T1000 (cell line): ENCODE measurements around the gene SPDYC.

Experiments used
- DNase-seq: peaks from one replicate; lab custom pipeline; 2025; ENCODE audit warnings: mixed read lengths; lab: John Stamatoyannopoulos, UW

Gene SPDYC

GRCh38 chr11:65206901-65207300 is 36.9 kb downstream of the SPDYC start:
- no peak for DNase-seq

DNA sequence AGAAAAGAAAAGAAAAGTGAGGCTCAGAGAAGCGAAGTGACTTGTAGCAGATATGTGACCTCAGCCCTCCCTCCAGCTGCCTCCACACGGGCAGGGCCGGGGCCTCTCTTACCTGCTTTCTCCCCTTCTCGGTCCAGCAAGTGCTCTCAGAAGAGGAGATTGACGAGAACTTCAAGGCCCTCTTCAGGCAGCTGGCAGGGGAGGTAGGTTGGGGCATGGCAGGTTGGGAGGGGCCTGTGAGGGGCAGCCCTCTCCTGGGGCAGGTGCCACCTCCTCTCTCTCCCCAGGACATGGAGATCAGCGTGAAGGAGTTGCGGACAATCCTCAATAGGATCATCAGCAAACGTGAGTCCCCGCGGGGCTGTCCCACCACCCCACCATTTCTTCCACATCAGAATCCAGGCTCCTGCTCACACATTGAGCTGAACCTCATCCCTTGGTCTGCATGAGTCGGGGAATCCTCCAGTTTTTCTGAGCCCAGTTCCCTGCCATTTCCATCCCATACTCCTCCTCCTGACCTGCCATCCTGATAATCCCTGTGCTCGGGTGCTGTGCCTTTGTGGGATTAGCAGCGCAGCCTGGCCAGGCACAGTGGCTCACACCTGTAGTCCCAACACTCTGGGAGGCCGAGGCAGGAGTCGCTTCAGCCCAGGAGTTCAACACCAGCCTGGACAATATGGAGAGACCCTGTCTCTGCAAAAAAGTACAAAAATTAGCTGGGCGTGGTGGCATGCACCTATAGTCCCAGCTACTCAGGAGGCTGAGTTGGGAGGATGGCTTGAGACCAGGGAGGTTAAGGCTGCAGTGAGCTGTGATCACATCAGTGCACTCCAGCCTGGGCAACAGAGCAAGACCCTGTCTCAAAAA is 38.1 kb downstream of the SPDYC start:
- no peak for DNase-seq

DNA sequence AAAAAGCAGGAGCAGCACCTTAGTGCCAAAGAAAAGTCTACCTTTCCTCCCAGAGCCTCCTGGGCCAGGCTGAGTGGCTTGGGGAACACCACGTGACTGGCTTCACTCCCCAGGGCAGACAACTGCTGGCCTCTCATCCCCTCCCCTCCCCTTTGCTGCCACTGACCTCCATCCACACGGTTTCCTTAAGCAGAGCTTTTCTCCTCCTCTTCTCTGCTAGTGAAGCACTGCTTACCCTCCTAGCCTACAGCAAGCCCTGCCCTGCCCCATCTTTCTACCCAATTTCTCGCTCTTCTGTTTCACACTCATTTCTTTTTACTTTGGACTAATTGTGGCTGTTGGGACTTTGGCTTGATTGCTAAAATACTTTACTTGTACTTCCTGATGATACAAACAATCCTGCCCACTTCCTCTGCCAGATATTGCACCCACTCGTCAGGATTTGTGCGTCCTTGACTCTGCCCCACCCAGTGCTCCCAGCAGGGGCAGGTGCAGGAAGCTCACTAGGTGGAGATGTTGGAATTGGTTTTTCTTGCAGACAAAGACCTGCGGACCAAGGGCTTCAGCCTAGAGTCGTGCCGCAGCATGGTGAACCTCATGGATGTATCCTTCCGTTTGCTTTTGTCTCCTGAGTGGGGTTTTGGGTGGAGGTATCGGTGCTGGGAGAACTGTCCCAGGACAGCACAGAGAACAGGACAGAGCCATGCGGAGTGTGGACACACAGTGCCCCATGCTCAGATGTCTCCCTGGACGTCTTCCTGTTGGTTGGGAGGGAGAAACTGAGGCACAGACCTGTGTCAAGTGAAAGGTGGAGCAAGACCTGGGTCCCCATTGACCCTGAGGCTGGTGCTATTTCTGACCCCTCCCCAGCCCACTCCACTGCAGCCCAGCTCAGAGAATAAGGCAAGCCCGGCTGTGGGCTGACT is 39.0 kb downstream of the SPDYC start:
- no peak for DNase-seq

GRCh38 chr11:65209711-65210360 is 39.8 kb downstream of the SPDYC start:
- no peak for DNase-seq

GRCh38 chr11:65210361-65210731 is 40.3 kb downstream of the SPDYC start:
- DNase-seq, result no peak

- no peak for DNase-seq
Measured at GRCh38 chr11:65210748-65211147, 40.7 kb downstream of the SPDYC start.

DNA sequence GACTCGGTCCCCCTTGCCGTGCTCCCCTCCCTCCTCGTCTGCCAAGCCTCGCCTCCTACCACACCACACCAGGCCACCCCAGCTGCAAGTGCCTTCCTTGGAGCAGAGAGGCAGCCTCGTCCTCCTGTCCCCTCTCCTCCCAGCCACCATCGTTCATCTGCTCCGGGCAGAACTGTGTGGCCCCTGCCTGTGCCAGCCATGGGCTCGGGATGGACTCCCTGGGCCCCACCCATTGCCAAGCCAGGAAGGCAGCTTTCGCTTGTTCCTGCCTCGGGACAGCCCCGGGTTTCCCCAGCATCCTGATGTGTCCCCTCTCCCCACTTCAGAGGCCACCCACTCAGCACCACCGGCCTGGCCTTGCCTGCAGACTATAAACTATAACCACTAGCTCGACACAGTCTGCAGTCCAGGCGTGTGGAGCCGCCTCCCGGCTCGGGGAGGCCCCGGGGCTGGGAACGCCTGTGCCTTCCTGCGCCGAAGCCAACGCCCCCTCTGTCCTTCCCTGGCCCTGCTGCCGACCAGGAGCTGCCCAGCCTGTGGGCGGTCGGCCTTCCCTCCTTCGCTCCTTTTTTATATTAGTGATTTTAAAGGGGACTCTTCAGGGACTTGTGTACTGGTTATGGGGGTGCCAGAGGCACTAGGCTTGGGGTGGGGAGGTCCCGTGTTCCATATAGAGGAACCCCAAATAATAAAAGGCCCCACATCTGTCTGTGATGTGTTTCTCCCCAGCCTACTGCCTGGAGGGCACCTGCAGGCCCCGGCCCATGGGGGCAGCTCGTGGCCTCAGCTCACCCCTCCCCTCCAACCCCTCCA is 41.5 kb downstream of the SPDYC start:
- no peak for DNase-seq

DNA sequence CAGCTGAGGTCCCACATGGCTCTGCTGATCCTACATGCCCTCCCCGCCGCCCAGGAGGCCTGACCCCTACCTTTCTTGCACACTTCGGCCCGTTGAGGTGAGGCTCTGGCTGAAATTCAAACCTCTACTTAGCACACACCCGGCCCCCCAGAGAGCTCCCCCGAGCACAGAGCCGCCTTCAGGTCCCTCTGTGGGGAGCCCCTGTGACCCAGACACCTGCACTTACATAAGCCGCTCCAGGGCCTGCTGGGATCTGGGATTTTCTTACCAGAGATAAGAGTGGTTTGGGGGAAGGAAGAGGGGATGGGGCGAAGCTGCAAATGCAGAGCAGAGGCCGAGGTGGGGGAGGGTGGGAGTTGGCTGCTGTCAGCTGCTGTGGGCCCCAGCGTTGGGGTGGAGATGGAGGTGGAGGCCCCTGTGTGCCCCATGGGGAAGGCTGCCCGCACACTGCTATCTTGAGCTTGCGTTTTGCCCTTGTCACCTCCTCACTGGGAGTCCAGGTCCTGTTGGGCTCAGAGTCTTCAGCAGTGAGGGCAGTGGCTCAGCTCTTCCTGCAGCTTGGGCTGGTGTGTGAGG is 42.3 kb downstream of the SPDYC start:
- no peak for DNase-seq

DNA sequence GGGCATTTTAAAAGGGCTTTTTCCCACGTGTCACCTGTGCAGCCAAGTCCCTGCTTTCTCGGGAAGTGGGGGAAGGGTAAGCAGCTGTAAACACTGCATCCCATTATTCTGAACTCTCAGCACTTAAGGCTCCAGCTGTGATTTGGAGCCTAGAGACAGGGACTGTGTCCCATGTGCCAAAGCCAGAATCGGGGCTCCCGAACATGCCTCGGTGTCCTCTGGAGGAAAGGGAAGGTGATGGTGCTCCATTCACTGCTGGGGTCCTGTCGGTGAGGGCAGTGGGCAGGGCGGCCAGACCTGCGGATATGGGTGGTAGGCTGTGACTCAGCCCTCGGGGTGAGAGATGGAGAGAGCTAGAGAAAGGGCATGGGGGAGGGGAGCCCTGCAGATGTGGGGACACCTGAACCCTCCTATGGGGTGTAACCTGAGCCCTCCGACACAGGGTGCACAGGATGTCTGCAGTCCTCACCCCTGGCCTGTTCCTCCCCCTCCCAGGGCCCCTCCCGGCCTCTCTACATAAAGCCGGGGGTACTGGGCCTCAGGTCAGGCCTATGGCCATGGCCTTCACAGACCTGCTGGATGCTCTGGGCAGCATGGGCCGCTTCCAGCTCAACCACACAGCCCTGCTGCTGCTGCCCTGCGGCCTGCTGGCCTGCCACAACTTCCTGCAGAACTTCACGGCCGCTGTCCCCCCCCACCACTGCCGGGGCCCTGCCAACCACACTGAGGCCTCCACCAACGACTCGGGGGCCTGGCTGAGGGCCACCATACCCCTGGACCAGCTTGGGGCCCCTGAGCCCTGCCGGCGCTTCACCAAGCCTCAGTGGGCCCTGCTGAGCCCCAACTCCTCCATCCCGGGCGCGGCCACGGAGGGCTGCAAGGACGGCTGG is 43.5 kb downstream of the SPDYC start:
- DNase-seq, result no peak

DNA sequence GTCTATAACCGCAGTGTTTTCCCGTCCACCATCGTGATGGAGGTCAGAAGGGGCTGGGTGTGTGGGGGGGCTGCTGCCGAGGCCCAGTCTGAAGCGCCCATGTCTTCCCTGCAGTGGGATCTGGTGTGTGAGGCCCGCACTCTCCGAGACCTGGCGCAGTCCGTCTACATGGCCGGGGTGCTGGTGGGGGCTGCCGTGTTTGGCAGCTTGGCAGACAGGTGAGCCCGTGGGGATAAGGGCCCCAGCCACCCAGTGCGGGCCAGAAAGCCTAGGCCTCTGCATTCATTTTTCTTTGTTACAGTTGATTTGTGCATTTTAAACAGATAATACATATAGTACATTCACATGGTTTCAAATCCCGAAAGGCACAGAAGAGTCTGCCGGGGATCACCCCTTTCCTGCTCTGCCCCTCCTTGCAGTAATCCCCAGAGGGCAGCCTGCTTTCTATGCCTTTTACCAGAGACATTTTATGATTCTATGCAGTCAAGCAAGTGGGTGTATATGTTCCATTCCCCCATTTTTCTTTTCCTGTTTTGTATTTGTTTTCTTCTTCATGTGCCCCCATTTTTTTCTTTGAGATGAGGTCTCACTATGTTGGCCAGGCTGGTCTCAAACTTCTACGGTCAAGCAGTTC is 44.3 kb downstream of the SPDYC start:
- DNase-seq, result no peak

DNA sequence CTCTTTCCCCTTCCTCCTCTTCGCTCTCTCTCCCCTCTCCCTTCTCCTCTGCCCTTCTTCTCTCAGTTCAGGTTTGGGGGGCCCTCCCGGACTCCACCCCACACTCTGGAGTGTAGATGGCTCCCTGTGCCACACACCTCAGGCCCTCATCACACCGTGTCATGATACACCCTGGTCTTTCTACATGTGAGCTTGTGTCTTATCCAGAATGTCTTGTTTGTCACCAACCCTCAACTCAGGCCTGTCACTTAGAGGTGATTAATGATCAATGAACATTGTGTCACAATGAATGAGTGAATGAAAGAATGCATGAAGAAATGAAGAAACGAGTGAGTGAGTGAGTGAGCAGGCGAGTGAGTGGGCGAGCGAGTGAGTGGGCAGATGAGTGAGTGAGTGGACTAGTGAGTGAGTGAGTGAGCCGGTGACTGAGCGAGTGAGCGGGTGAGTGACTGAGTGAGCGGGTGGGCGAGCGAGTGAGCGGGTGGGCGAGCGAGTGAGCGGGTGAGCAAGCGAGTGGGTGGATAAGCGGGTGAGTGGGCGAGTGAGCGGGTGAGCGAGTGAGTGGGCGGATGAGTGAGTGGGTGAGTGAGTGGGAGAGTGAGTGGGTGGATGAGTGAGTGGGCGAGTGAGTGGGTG is 45.5 kb downstream of the SPDYC start:
- no peak for DNase-seq

DNA sequence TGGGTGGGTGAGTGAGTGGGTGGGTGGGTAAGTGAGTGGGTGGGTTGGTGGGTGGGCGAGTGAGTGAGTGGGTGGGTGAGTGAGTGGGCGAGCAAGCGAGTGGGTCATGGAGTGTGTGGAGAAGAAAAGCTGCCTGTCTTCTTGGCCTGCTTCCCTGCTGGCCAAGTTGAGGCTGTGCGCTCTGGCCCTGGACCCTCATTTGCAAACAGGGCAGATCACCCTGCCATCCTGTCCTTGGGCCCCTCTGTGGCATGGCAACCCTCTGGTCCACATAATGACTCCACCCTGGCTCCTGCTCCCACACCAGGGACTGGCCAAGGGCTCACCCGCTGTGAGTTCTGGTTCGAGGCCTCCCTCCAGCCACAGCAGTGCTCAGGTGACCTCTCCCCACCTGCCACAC is 46.8 kb downstream of the SPDYC start:
- DNase-seq, result no peak

GRCh38 chr11:65217441-65218423 is 47.7 kb downstream of the SPDYC start:
- no peak for DNase-seq

DNA sequence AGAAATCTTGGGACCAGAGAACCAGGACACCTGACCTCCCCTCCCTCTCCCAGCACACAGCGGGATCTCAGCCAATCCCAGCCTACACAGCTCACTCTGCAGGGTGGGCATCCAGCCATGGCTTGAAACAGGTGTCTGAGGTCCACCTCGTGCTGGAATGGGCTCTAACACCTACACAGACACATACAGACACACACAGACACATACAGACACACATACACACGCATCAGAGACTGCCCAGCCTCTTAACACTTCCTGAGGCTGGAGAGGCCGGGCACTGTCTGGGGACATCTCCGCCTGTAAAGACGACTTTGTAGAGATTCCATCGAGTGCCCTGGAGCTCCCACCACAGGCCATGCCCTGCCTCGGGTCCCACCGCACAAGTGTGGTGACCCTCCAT is 48.4 kb downstream of the SPDYC start:
- DNase-seq, result no peak

DNA sequence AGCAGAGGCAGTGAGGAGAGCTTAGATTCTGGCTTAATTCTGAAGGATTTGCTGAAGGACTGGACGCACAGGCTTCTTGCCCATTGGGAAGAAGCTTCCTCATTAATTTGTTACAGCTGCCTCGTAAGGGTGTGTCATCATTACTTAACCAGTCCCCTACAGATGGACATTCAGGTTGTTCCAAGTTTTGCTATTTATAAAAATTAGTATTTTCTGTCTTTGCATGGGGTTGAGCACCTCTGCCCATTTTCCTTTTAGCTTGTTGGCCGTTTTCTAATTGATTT is 49.8 kb downstream of the SPDYC start:
- DNase-seq, result no peak

DNA sequence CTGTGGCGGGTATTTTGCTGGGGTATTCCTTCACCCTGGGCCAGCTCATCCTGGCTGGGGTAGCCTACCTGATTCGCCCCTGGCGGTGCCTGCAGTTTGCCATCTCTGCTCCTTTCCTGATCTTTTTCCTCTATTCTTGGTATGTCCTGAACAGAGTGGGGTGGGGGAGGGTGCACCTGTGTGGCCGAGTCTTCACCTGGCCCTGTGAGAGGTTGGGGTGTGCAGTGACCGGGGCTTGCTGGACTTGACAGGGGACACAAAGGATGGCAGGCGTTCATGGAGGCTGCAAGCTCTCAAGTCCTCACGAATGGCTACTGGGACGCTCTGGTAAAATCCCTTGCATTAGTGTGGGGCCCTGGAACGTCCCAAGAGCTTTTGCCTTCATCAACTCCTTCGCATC is 51.0 kb downstream of the SPDYC start:
- DNase-seq, result no peak
